Stomach (tissue), 9 donors: ENCODE data around the gene PON3. TPM values are rescaled to one million over a fixed set of nuclear protein-coding genes. Genes with fewer than 3 reads are reported as not detected.
A peak's percentile ranks its signal among the peaks of the same experiment; 100 is the strongest.

Source experiments
- DNase-seq, 2 donors: peaks; one replicate each; pipeline versions ENCODE4 v3.0.0 to v3.0.0-alpha.2; 2013 to 2019
- H3K27ac ChIP-seq, 5 donors: fragments of 200-600 bp in 4 of 5; sonication (generic) in 4 of 5; one replicate each; pipeline ENCODE4 v1.5.1; 2013 to 2019; ENCODE audit warnings: mild to moderate bottlenecking in 1 of 5, moderate library complexity in 1 of 5
- H3K27me3 ChIP-seq, 3 donors: fragments of 200-600 bp; sonication (generic); one replicate each; pipeline ENCODE4 v1.5.1; 2017 to 2019; ENCODE audit warnings: mixed run types in 1 of 3
- H3K36me3 ChIP-seq, 4 donors: fragments of 200-600 bp; sonication (generic); 1 replicate in 3 of 4; 2 replicates in 1 of 4; pipeline ENCODE4 v1.5.1; 2016 to 2019
- H3K4me1 ChIP-seq, 4 donors: fragments of 200-600 bp; sonication (generic); one replicate each; pipeline ENCODE4 v1.5.1; 2016 to 2019
- H3K4me3 ChIP-seq, 4 donors: fragments of 200-600 bp; sonication (generic) in 3 of 4; one replicate each; pipeline ENCODE4 v1.5.1; 2016 to 2019; ENCODE audit warnings: mild to moderate bottlenecking in 1 of 4
- H3K9me3 ChIP-seq, 4 donors: fragments of 200-600 bp; sonication (generic); one replicate each; pipeline ENCODE4 v1.5.1; 2016 to 2019
- CTCF ChIP-seq, 7 experiments: fragments of 450-650 bp in 4 of 7; fragments of 200-600 bp in 3 of 7; sonication (generic) in 3 of 7; IDR thresholded peaks; one replicate each; pipeline ENCODE4 v1.5.1; 2016 to 2019; ENCODE audit warnings: antibody characterized with exemption in 7 of 7, control low read depth in 2 of 7, mild to moderate bottlenecking in 1 of 7
- EP300 ChIP-seq: sonication (generic); formaldehyde crosslinking; IDR thresholded peaks from one replicate; pipeline ENCODE4 v1.6.1; 2017; ENCODE audit warnings: antibody characterized with exemption
- POLR2A ChIP-seq, 4 donors: fragments of 450-650 bp; IDR thresholded peaks; one replicate each; pipeline ENCODE4 v1.6.1; 2016; ENCODE audit warnings: antibody characterized with exemption in 4 of 4, control low read depth in 2 of 4, mild to moderate bottlenecking in 1 of 4, moderate library complexity in 1 of 4
- POLR2AphosphoS5 ChIP-seq, 3 donors: sonication (generic); formaldehyde crosslinking; IDR thresholded peaks; one replicate each; pipeline ENCODE4 v1.6.1; 2016; ENCODE audit warnings: antibody characterized with exemption in 3 of 3
- WGBS, 5 donors: extraction: QIAGEN DNeasy Blood & Tissue Kit in 3 of 5; methylation state at CpG; one replicate each; pipeline versions ENCODE4 v1.1.5 to v1.1.7; 2013 to 2018; 5-methylcytosine and 5-hydroxymethylcytosine counted together
- intact Hi-C: fragments of 100-400 bp; cut with DNase I; formaldehyde crosslinking; loops from one replicate; pipeline ENCODE4 v1.15.1; 2023; ENCODE audit warnings: low total_unique reads
- polyA plus RNA-seq, 3 donors: library from polyadenylated mRNA; stranded (reverse); fragments of 200-250 nt; gene quantifications; one replicate each; pipeline ENCODE4 v1.2.3, GENCODE V29; 2013
- total RNA-seq, 5 donors: library from RNA; depleted of rRNA; stranded (reverse); fragments of >200 nt; gene quantifications; one replicate each; pipeline versions ENCODE4 v1.1.0 to v1.2.3, GENCODE V29; 2014 to 2016
- donor health status: healthy with polysubstance abuse.
- donor health status: Bipolar disorder and iron deficiency.
- donor health status: healthy.

The PON3 gene
- total and polyA plus RNA-seq, 8 donors = 1.2 to 9.4 (median 3.9) TPM; not detected in 2

GRCh38 chr7:95330204-95330960 is 65.8 kb downstream of the PON3 start:
- no peaks in the 10 kb centered on the region for H3K9me3 ChIP-seq
- H3K27me3 ChIP-seq = peaks cover 0 to 3% (median 0%) of the 10 kb centered on the region in 3 donors
- intact Hi-C loops = no loop called here
- WGBS, 5 donors = 21 to 35% (median 22%) methylated on average over 4 of the region's 4 CpGs
- no peak overlapping the region for H3K27ac ChIP-seq
- DNase-seq = peak in 1 of 2 donors; percentile 35
- TF ChIP-seq CTCF (IDR thresholded peaks at IDR 0.05) (no peak), EP300 (no peak), POLR2A (IDR thresholded peaks at IDR 0.05) (no peak), POLR2AphosphoS5 (IDR thresholded peaks at IDR 0.05) (no peak)
- peak overlapping the region; percentile 16 to 41 (median 34) for H3K4me3 ChIP-seq
- H3K36me3 ChIP-seq = no peaks in the 10 kb centered on the region
- peaks cover 0 to 13% (median 2%) of the 10 kb centered on the region in 4 donors for H3K4me1 ChIP-seq

GRCh38 chr7:95327356-95327755 is 68.8 kb downstream of the PON3 start:
- H3K27me3 ChIP-seq = peaks cover 0 to 19% (median 5%) of the 10 kb centered on the region in 3 donors
- peaks cover 0 to 13% (median 4%) of the 10 kb centered on the region in 4 donors for H3K4me1 ChIP-seq
- H3K27ac ChIP-seq = no peak overlapping the region
- no peaks in the 10 kb centered on the region for H3K9me3 ChIP-seq
- WGBS, 5 donors = 73 to 84% (median 81%) methylated on average over 3 of the region's 3 CpGs
- DNase-seq = no peak
- no peaks in the 10 kb centered on the region for H3K36me3 ChIP-seq
- TF ChIP-seq EP300 = no peak
- TF ChIP-seq POLR2A (IDR thresholded peaks at IDR 0.05) = no peak
- no peak for TF ChIP-seq CTCF (IDR thresholded peaks at IDR 0.05)
- no peak for TF ChIP-seq POLR2AphosphoS5 (IDR thresholded peaks at IDR 0.05)
- no peak overlapping the region for H3K4me3 ChIP-seq
- intact Hi-C loops = no loop called here

- peak in 1 of 2 donors; percentile 39 for DNase-seq
- intact Hi-C loops = no loop called here
- H3K27ac ChIP-seq = no peak within 1 kb of the TSS
- peaks cover 0 to 4% (median 0%) of the 10 kb centered on the region in 4 donors for H3K4me1 ChIP-seq
- H3K27me3 ChIP-seq = peaks cover 0 to 19% (median 5%) of the 10 kb centered on the region in 3 donors
- H3K4me3 ChIP-seq = no peak within 1 kb of the TSS
- TF ChIP-seq POLR2A (IDR thresholded peaks at IDR 0.05) = no peak
- no peak for TF ChIP-seq EP300
- no peak for TF ChIP-seq CTCF (IDR thresholded peaks at IDR 0.05)
- no peak for TF ChIP-seq POLR2AphosphoS5 (IDR thresholded peaks at IDR 0.05)
- no peaks in the 10 kb centered on the region for H3K36me3 ChIP-seq
- no peaks in the 10 kb centered on the region for H3K9me3 ChIP-seq
- 16 to 62% (median 30%) methylated on average over 7 to 20 of the region's 20 CpGs for WGBS, 5 donors
Measured at GRCh38 chr7:95324431-95324830, 71.7 kb downstream of the PON3 start, which contains the start of gene PON1. PON1 (minus strand) TSS chr7:95324532; CDS start chr7:95324475, 57 bp downstream.

GRCh38 chr7:95323410-95324129 is 72.6 kb downstream of the PON3 start:
- no peaks in the 10 kb centered on the region for H3K9me3 ChIP-seq
- no peak for DNase-seq
- H3K36me3 ChIP-seq = no peaks in the 10 kb centered on the region
- peaks cover 0 to 19% (median 5%) of the 10 kb centered on the region in 3 donors for H3K27me3 ChIP-seq
- TF ChIP-seq CTCF (IDR thresholded peaks at IDR 0.05) (no peak), POLR2A (IDR thresholded peaks at IDR 0.05) (no peak), POLR2AphosphoS5 (IDR thresholded peaks at IDR 0.05) (no peak), EP300 (no peak)
- 82 to 93% (median 87%) methylated on average over 9 of the region's 9 CpGs for whole genome bisulfite sequencing, 5 donors
- H3K4me3 ChIP-seq = no peak overlapping the region
- intact Hi-C loops = no loop called here
- H3K27ac ChIP-seq = no peak overlapping the region
- H3K4me1 ChIP-seq = peaks cover 0 to 4% (median 0%) of the 10 kb centered on the region in 4 donors
